ENCODE results near the gene DACT3.
A peak's percentile ranks its signal among the peaks of the same experiment; 100 is the strongest.

The DACT3 gene

DNA sequence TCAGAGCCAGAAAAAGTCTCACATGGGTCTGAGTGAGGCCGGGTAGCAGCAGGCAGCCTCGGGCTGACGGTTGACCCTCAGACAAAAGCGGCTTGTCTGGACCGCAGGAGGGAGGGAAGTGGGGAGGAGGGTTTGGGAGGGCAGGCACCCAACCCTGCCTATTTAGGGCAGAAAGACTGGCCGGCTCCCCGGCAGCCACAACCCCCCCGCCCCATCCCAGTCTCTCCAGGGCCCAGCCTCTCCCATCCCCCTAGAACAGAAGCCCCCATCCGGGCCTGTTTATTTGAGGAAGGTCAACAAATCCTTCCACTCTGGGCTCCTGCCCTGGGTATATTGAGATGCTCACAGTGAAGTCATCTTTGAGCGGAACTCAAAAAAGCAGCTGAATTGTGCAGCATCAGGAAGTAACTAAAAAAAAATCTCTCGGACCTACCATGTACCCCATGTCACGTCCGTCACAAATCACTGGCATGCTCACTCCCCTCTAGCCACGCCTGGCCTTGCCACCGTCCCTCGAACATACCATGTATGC is 6.3 kb downstream of the DACT3 start:
- H3K4me3 ChIP-seq, result peak overlapping the region; percentile 26
- TF ChIP-seq, protein P1, sequence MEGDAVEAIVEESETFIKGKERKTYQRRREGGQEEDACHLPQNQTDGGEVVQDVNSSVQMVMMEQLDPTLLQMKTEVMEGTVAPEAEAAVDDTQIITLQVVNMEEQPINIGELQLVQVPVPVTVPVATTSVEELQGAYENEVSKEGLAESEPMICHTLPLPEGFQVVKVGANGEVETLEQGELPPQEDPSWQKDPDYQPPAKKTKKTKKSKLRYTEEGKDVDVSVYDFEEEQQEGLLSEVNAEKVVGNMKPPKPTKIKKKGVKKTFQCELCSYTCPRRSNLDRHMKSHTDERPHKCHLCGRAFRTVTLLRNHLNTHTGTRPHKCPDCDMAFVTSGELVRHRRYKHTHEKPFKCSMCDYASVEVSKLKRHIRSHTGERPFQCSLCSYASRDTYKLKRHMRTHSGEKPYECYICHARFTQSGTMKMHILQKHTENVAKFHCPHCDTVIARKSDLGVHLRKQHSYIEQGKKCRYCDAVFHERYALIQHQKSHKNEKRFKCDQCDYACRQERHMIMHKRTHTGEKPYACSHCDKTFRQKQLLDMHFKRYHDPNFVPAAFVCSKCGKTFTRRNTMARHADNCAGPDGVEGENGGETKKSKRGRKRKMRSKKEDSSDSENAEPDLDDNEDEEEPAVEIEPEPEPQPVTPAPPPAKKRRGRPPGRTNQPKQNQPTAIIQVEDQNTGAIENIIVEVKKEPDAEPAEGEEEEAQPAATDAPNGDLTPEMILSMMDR (IDR thresholded peaks at IDR 0.05), result no peak
- H3K27ac ChIP-seq, result peak overlapping the region; percentile 82 to 89
- no peak for DNase-seq (ENCODE audit: low spot score)

DNA sequence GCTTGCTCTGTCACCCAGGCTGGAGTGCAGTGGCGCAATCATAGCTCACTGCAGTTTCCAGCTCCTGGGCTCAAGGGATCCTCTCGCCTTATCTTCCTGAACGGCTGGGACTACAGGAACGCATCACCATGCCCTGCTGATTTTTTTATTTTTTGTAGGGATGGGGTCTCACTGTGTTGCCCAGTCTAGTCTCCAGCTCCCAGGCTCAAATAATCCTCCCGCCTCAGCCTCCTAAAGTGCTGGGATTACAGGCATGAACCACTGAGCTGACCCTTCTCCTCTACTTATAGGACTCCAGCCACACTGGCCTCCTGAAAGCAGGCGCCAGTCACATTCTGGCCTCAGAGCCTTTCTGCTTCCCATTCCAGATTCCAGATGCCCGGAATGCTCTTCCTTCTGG is 10.5 kb downstream of the DACT3 start:
- DNase-seq (ENCODE audit: low spot score), result no peak
- TF ChIP-seq, protein P1 (IDR thresholded peaks at IDR 0.05), result no peak
- no peak overlapping the region for H3K4me3 ChIP-seq
- no peak overlapping the region for H3K27ac ChIP-seq

DNA sequence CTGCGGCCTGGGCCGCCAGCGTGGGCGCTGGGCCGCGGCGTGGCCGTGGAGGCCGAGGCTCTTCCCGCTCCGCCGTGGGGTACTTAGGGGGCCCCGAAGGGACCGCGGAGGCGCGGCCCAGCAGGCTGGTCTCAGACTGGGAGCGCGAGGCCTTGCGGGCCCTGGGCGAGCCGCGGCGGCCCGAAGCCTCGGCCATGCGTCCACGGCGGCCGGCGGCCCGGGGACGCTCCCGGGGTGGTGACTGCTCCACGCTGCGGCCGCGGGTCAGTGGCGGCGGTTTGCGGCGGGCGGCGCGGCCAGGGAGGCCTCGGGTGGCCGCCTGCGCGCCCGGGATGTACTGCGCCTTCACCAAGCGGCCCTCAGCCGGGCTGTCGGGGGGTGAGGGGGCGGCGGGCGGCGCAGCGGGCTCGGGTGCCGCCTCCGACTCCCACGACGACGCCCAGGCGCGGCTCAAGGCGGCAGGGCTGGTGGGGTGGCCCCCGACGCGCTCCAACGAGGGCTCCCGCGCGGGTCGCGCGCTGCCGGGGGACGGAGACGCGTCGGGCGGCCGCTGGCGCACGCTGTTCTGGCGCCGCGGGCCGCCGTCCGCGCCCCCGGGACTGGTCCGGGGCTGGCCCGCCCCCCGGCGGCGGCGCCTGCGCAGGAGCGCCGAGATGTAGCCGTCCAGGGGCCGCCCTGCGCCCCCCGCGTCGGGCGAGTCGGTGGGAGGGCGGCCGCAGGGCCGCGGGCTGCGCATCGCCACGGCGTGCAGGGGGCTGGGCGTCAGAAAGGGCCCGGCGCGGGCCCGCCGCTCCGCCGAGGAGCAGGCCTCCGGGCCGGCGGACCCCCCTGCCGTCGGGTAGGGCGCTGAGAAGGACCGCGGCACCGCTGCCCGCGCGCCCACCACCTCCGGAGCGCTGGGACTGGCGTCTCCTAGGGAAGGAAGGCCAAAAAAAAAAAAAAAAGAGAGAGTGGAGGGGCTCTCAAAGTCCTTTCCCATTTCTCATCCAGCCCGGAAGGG is 11.7 kb downstream of the DACT3 start:
- Histone ChIP-seq H3K27ac (peak overlapping the region in 1 of 2 donors; percentile 2), H3K4me3 (no peak overlapping the region)
- TF ChIP-seq, protein P1 (IDR thresholded peaks at IDR 0.05), result no peak
- DNase-seq (ENCODE audit: low spot score), result no peak

DNA sequence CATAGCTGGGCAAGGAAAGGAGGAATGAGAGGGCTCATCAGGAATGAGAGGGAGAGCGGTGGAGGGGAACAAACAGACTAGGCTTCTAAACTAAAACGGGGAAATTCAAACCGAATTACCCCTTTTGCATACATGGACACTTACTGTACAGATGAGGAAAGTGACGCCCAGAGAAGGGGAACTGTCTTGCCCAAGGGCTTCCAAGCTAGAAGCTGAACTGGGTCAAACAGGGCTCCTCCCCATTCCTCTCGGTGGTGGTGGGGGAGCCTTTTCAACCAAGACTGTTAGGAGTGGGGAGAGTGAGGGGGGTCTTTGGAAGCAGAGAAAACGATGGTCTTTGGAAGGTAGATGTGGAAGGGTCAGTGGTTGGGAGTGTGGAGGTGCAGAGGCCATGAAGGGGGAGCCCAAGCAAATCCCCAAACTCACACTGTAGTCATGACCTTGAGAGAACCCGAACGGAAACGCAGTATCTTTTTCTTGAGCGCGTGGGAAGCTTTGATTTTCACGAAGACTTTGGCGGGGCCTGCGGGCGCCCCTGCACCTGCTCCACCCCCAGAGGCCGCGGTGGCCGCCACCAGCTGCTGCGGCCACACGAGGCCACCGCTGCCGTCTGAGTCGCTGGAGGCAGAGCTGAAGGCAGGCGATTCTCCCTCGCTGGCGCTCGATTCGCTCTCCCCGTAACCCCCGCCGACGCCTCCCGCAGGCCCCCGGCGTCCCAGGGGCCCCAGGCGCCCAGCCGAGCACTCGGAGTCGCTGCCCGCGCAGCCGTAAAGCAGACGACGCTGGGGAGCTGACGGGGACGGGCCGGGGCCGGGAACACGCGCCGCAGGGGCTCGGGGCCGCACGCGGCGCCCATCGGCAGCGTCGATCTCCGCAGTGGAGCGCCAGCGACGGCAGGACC is 12.7 kb downstream of the DACT3 start:
- TF ChIP-seq, protein P1 (IDR thresholded peaks at IDR 0.05), result no peak
- H3K27ac ChIP-seq, result peak overlapping the region; percentile 7 to 45
- H3K4me3 ChIP-seq, result no peak overlapping the region
- DNase-seq (ENCODE audit: low spot score), result no peak

DNA sequence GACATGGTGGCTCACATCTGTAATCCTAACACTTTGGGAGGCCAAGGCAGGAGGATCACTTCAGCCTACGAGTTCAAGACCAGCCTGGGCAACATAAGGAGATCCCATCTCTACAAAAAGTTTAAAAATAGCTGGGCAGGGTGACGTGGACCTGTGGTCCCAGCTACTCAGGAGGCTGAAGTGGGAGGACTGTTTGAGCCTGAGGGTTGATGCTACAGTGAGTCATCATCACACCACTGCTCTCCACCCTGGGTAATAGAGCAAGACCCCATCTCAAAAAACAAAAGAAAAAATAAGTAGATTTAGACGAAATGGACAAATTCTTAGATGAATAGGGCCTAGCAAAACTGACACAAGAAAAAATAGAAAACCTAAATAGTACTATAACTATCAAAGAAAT is 14.6 kb downstream of the DACT3 start:
- DNase-seq (ENCODE audit: low spot score), result no peak
- Histone ChIP-seq H3K27ac (peak overlapping the region; percentile 77 to 91), H3K4me3 (no peak overlapping the region)
- TF ChIP-seq, protein P1 (IDR thresholded peaks at IDR 0.05), result no peak

DNA sequence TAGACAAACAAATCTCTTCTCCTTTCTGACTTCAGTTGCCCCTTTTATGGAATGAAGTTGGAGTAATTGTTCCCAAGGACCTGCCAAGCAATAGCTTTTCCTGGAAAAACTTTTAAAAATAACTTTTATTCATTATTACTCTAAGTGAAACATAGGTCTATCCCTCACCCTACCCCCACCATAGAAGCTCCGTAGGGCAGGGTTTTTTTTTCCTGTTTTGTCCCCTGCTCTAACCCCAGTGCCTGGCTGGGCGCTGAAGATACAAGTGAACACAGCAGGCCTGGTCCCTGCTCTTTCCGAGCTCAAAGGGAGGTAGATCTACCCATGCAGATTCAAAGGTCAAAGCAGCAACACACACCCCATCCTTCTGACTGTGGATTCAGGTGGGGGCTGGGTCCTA is 16.3 kb downstream of the DACT3 start:
- TF ChIP-seq, protein P1 (IDR thresholded peaks at IDR 0.05), result no peak
- peak overlapping the region; percentile 52 for H3K4me3 ChIP-seq
- DNase-seq (ENCODE audit: low spot score), result no peak
- H3K27ac ChIP-seq, result peak overlapping the region; percentile 77 to 91
